Neural progenitor cell (in vitro differentiated cells): ENCODE results near the gene RAG2. TPM values are rescaled to one million over a fixed set of nuclear protein-coding genes. Genes with fewer than 3 reads are reported as not detected.

Source experiments
- DNase-seq: peaks from one replicate; pipeline ENCODE4 v3.0.0-alpha.2; 2016; ENCODE audit warnings: low spot score
- H2AFZ ChIP-seq: fragments of 200-600 bp; sonication (generic); replicated peaks from 2 replicates; pipeline ENCODE4 v1.6.1; 2016; ENCODE audit warnings: antibody characterized with exemption
- H3F3A ChIP-seq: fragments of 200-600 bp; sonication (generic); 2 replicates; pipeline ENCODE4 v1.6.1; 2016; ENCODE audit warnings: antibody characterized with exemption, low read depth
- H3K27ac ChIP-seq: fragments of 200-600 bp; sonication (generic); 2 replicates; pipeline ENCODE4 v1.5.1; 2016; ENCODE audit warnings: mild to moderate bottlenecking
- H3K27me3 ChIP-seq: fragments of 200-600 bp; sonication (generic); 2 replicates; pipeline ENCODE4 v1.6.1; 2016; ENCODE audit warnings: mild to moderate bottlenecking, moderate library complexity
- H3K36me3 ChIP-seq: fragments of 200-600 bp; sonication (generic); 2 replicates; pipeline ENCODE4 v1.5.1; 2016
- H3K4me1 ChIP-seq: fragments of 200-600 bp; sonication (generic); 2 replicates; pipeline ENCODE4 v1.6.1; 2016; ENCODE audit warnings: mixed run types
- H3K4me2 ChIP-seq: fragments of 200-600 bp; sonication (generic); 2 replicates; pipeline ENCODE4 v1.6.1; 2016
- H3K4me3 ChIP-seq: fragments of 200-600 bp; sonication (generic); 2 replicates; pipeline ENCODE4 v1.5.1; 2016
- H3K79me2 ChIP-seq: fragments of 200-600 bp; sonication (generic); 2 replicates; pipeline ENCODE4 v1.6.1; 2016; ENCODE audit warnings: low read depth
- H3K9ac ChIP-seq: fragments of 200-600 bp; sonication (generic); 2 replicates; pipeline ENCODE4 v1.6.1; 2016
- H3K9me3 ChIP-seq: fragments of 200-600 bp; sonication (generic); 2 replicates; pipeline ENCODE4 v1.5.1; 2016; ENCODE audit warnings: low read depth
- H4K20me1 ChIP-seq: fragments of 200-600 bp; sonication (generic); 2 replicates; pipeline ENCODE4 v1.6.1; 2016; ENCODE audit warnings: low read depth
- H3K27ac Mint-ChIP-seq: 3 replicates; pipeline ENCODE4 v1.8.0; 2021; ENCODE audit warnings: mixed read lengths
- H3K27me3 Mint-ChIP-seq: 2 replicates; pipeline ENCODE4 v1.8.0; 2022; ENCODE audit warnings: low read depth, mild to moderate bottlenecking, inconsistent platforms, moderate library complexity, mixed read lengths; ENCODE audit not compliant: insufficient read depth
- H3K36me3 Mint-ChIP-seq: 3 replicates; pipeline ENCODE4 v1.8.0; 2021; ENCODE audit warnings: mixed read lengths
- H3K4me1 Mint-ChIP-seq: 3 replicates; pipeline ENCODE4 v1.8.0; 2021; ENCODE audit warnings: mixed read lengths
- H3K4me3 Mint-ChIP-seq: 3 replicates; pipeline ENCODE4 v1.8.0; 2021; ENCODE audit warnings: mild to moderate bottlenecking, moderate library complexity, mixed read lengths
- H3K9me3 Mint-ChIP-seq: 3 replicates; pipeline ENCODE4 v1.8.0; 2020; ENCODE audit warnings: mixed read lengths
- EZH2 ChIP-seq: fragments of 200-600 bp; sonication (generic); IDR thresholded peaks from 2 replicates; pipeline ENCODE4 v1.6.1; 2017; ENCODE audit warnings: antibody characterized with exemption, mild to moderate bottlenecking, moderate library complexity
- EZH2phosphoT487 ChIP-seq: fragments of 200-600 bp; sonication (generic); IDR thresholded peaks from 2 replicates; pipeline ENCODE4 v1.6.1; 2017; ENCODE audit warnings: antibody characterized with exemption
- total RNA-seq: library from RNA; depleted of rRNA; stranded (reverse); fragments of >200 nt; gene quantifications from 2 replicates; pipeline ENCODE4 v1.2.3, GENCODE V29; 2015; ENCODE audit warnings: low replicate concordance
- TF ChIP-seq, protein P1 (sequence below): fragments of 200-600 bp; sonication (generic); IDR thresholded peaks from 2 replicates; pipeline ENCODE4 v1.5.1; 2017; ENCODE audit warnings: antibody characterized with exemption, mild to moderate bottlenecking

The RAG2 gene
- total RNA-seq, 1 donor from 2014 or later: 0.15 TPM

DNA sequence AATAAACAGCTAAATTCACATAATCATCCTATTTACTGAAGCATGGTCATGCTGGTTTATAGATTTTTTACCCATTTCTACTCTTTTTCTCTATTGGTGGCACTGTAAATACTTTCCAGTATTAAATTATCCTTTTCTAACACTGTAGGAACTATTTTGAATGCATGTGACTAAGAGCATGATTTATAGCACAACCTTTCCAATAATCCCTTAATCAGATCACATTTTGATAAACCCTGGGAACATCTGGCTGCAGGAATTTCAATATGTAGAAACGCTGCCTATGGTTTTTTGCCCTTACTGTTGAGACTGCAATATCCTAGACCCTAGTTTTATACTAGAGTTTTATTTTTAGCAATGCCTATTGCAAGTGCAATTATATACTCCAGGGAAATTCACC lies 19.6 kb downstream of the RAG2 start:
- Histone ChIP-seq H3K79me2 (no peaks in the 10 kb centered on the region), H3K9me3 (no peaks in the 10 kb centered on the region), H3K4me1 (no peaks in the 10 kb centered on the region), H3K9ac (no peak overlapping the region), H3K4me3 (no peak overlapping the region), H3K36me3 (no peaks in the 10 kb centered on the region), H3K27me3 (no peaks in the 10 kb centered on the region), H3F3A (no peaks in the 10 kb centered on the region), H2AFZ (no peak overlapping the region), H3K27ac (no peak overlapping the region), H3K4me2 (no peak overlapping the region), H4K20me1 (no peaks in the 10 kb centered on the region)
- H3K27me3 Mint-ChIP-seq: peaks cover 5% of the 10 kb centered on the region
- DNase-seq: no peak
- H3K4me1 Mint-ChIP-seq: no peaks in the 10 kb centered on the region
- no peak overlapping the region for H3K4me3 Mint-ChIP-seq
- no peaks in the 10 kb centered on the region for H3K36me3 Mint-ChIP-seq
- H3K27ac Mint-ChIP-seq: no peak overlapping the region
- TF ChIP-seq EZH2phosphoT487 (no peak), EZH2 (no peak)
- TF ChIP-seq, protein P1, sequence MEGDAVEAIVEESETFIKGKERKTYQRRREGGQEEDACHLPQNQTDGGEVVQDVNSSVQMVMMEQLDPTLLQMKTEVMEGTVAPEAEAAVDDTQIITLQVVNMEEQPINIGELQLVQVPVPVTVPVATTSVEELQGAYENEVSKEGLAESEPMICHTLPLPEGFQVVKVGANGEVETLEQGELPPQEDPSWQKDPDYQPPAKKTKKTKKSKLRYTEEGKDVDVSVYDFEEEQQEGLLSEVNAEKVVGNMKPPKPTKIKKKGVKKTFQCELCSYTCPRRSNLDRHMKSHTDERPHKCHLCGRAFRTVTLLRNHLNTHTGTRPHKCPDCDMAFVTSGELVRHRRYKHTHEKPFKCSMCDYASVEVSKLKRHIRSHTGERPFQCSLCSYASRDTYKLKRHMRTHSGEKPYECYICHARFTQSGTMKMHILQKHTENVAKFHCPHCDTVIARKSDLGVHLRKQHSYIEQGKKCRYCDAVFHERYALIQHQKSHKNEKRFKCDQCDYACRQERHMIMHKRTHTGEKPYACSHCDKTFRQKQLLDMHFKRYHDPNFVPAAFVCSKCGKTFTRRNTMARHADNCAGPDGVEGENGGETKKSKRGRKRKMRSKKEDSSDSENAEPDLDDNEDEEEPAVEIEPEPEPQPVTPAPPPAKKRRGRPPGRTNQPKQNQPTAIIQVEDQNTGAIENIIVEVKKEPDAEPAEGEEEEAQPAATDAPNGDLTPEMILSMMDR: no peak
- peaks cover 7% of the 10 kb centered on the region for H3K9me3 Mint-ChIP-seq

DNA sequence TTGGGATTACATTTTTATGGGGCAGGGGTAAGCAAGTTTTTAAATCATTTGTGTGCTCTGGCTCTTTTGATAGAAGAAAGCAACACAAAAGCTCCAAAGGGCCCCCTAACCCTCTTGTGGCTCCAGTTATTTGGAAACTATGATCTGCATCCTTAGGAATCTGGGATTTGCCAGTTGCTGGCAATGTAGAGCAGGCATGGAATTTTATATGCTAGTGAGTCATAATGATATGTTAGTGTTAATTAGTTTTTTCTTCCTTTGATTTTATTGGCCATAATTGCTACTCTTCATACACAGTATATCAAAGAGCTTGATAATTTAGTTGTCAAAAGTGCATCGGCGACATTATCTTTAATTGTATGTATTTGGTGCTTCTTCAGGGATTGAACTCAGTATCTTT lies 20.2 kb downstream of the RAG2 start:
- H3K4me3 Mint-ChIP-seq: no peak overlapping the region
- Histone ChIP-seq H3K79me2 (no peaks in the 10 kb centered on the region), H3K4me2 (no peak overlapping the region), H3K27me3 (no peaks in the 10 kb centered on the region), H3K4me3 (no peak overlapping the region), H3K27ac (no peak overlapping the region), H3K36me3 (no peaks in the 10 kb centered on the region), H3K4me1 (no peaks in the 10 kb centered on the region), H4K20me1 (no peaks in the 10 kb centered on the region), H3F3A (no peaks in the 10 kb centered on the region), H3K9me3 (no peaks in the 10 kb centered on the region), H3K9ac (no peak overlapping the region), H2AFZ (no peak overlapping the region)
- no peak overlapping the region for H3K27ac Mint-ChIP-seq
- H3K27me3 Mint-ChIP-seq: peaks cover 5% of the 10 kb centered on the region
- H3K9me3 Mint-ChIP-seq: peaks cover 7% of the 10 kb centered on the region
- DNase-seq: no peak
- TF ChIP-seq EZH2: no peak
- TF ChIP-seq, protein P1: no peak
- TF ChIP-seq EZH2phosphoT487: no peak
- no peaks in the 10 kb centered on the region for H3K4me1 Mint-ChIP-seq
- no peaks in the 10 kb centered on the region for H3K36me3 Mint-ChIP-seq

DNA sequence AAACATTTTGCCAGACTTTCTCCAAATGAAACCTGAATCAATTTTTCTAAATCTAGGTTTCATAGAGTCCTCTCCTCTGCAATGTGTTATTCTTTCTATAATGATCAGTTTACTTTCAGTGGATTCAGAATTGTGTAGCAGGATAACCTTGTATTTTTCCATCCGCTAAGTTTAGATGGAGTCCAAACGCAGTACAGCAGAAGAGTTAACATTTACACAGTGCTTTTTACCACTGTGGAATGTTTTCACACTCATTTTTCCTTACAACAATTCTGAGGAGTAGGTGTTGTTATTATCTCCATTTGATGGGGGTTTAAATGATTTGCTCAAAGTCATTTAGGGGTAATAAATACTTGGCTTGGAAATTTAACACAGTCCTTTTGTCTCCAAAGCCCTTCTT lies 20.7 kb downstream of the RAG2 start:
- Histone ChIP-seq H3F3A (no peaks in the 10 kb centered on the region), H3K4me1 (no peaks in the 10 kb centered on the region), H3K36me3 (no peaks in the 10 kb centered on the region), H3K27me3 (no peaks in the 10 kb centered on the region), H3K9me3 (no peaks in the 10 kb centered on the region), H2AFZ (no peak overlapping the region), H3K79me2 (no peaks in the 10 kb centered on the region), H3K27ac (no peak overlapping the region), H4K20me1 (no peaks in the 10 kb centered on the region), H3K9ac (no peak overlapping the region), H3K4me3 (no peak overlapping the region), H3K4me2 (no peak overlapping the region)
- TF ChIP-seq EZH2: no peak
- no peak for TF ChIP-seq EZH2phosphoT487
- TF ChIP-seq, protein P1: no peak
- Mint-ChIP-seq H3K36me3 (no peaks in the 10 kb centered on the region), H3K4me1 (no peaks in the 10 kb centered on the region), H3K9me3 (peaks cover 7% of the 10 kb centered on the region), H3K27ac (no peak overlapping the region), H3K27me3 (peaks cover 5% of the 10 kb centered on the region), H3K4me3 (no peak overlapping the region)
- DNase-seq: no peak

DNA sequence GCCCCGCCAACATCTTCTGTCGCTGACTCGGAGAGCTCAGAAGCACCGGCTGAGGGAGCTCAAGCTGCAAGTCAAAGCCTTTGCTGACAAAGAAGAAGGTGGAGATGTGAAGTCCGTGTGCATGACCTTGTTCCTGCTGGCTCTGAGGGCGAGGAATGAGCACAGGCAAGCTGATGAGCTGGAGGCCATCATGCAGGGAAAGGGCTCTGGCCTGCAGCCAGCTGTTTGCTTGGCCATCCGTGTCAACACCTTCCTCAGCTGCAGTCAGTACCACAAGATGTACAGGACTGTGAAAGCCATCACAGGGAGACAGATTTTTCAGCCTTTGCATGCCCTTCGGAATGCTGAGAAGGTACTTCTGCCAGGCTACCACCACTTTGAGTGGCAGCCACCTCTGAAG lies 23.6 kb downstream of the RAG2 start:
- H3K4me3 ChIP-seq: no peak overlapping the region
- H3K4me1 ChIP-seq: no peaks in the 10 kb centered on the region
- no peaks in the 10 kb centered on the region for H3K36me3 ChIP-seq
- H2AFZ ChIP-seq: no peak overlapping the region
- H3F3A ChIP-seq: no peaks in the 10 kb centered on the region
- no peak overlapping the region for H3K9ac ChIP-seq
- Mint-ChIP-seq H3K4me1 (no peaks in the 10 kb centered on the region), H3K4me3 (no peak overlapping the region), H3K9me3 (no peaks in the 10 kb centered on the region), H3K27ac (no peak overlapping the region), H3K27me3 (peaks cover 5% of the 10 kb centered on the region), H3K36me3 (no peaks in the 10 kb centered on the region)
- DNase-seq: no peak
- TF ChIP-seq EZH2 (no peak), EZH2phosphoT487 (no peak)
- TF ChIP-seq, protein P1: no peak
- H3K9me3 ChIP-seq: no peaks in the 10 kb centered on the region
- H3K27me3 ChIP-seq: peaks cover 13% of the 10 kb centered on the region
- H4K20me1 ChIP-seq: no peaks in the 10 kb centered on the region
- H3K79me2 ChIP-seq: no peaks in the 10 kb centered on the region
- H3K27ac ChIP-seq: no peak overlapping the region
- H3K4me2 ChIP-seq: no peak overlapping the region
